HepG2 (cell line): ENCODE data around the gene GCDH. TPM values are rescaled to one million over a fixed set of nuclear protein-coding genes. Genes with fewer than 3 reads are reported as not detected.
"Not testable (repeated sequence)": the region's sequence is repeated elsewhere in the genome, so short reads cannot be mapped to it uniquely, and the experiment has no call there.

Source experiments
- ATAC-seq: fragments of 200-7000 bp; cut with Tn5 transposase; 3 replicates; pipeline ENCODE4 v1.9.1; 2020; ENCODE audit warnings: mild to moderate bottlenecking, moderate library complexity
- BruUV-seq: library from RNA; stranded (reverse); fragments of 400-500 nt; replicated peaks from 2 replicates; lab custom pipeline; 2021; lab: Mats Ljungman, UMichigan
- CTCF ChIA-PET: fragments of 300-600 bp; formaldehyde crosslinking; extraction: SDS; loops from one replicate; lab custom pipeline; 2021; ENCODE audit warnings: low total read pairs, inconsistent platforms, low intra/inter-chr PET ratio; lab: Yijun Ruan, JAX
- POLR2A ChIA-PET: fragments of 350-600 bp; sonication (Branson Sonifier 250); formaldehyde crosslinking; loops from one replicate; lab custom pipeline; 2020; ENCODE audit warnings: antibody characterized with exemption, inconsistent platforms; lab: Yijun Ruan, JAX
- DNase-seq: peaks from one replicate; pipeline ENCODE4 v3.0.0-alpha.2; 2015; ENCODE audit warnings: low spot score
- FAIRE-seq: peaks from 3 replicates; lab custom pipeline; 2011; peaks lifted over from hg19 to GRCh38; lab: Jason Lieb, UNC
- H2AFZ ChIP-seq: one replicate; pipeline ENCODE4 v1.6.1; 2011; ENCODE audit warnings: low read length, inconsistent platforms
- H3K27ac ChIP-seq: fragments of 300-600 bp; 3 replicates; pipeline ENCODE4 v1.8.0; 2011; ENCODE audit warnings: mixed run types, mild to moderate bottlenecking, mixed read lengths, low read length, inconsistent platforms; ENCODE audit not compliant: insufficient read depth; ENCODE audit errors: extremely low read length
- H3K27me3 ChIP-seq, 2 experiments: fragments of 200-600 bp in 1 of 2; 2 replicates in 1 of 2; 3 replicates in 1 of 2; pipeline versions ENCODE4 v1.6.0 to v1.8.0; 2011; ENCODE audit warnings: low read length in 2 of 2, mild to moderate bottlenecking in 2 of 2, moderate library complexity in 2 of 2, inconsistent platforms in 1 of 2; ENCODE audit not compliant: insufficient read depth in 2 of 2, control insufficient read depth in 1 of 2
- H3K36me3 ChIP-seq, 2 experiments: fragments of 200-600 bp in 1 of 2; replicated peaks in 1 of 2; 2 replicates in 1 of 2; 3 replicates in 1 of 2; pipeline versions ENCODE4 v1.5.1 to v1.8.0; 2011; ENCODE audit warnings: low read length in 2 of 2, inconsistent platforms in 1 of 2; ENCODE audit not compliant: insufficient read depth in 2 of 2, control insufficient read depth in 1 of 2
- H3K4me1 ChIP-seq: 2 replicates; pipeline ENCODE4 v1.5.1; 2012; ENCODE audit warnings: low read length, inconsistent platforms; ENCODE audit not compliant: insufficient read depth
- H3K4me2 ChIP-seq: 2 replicates; pipeline ENCODE4 v1.6.0; 2011; ENCODE audit warnings: low read depth, low read length, inconsistent platforms
- H3K4me3 ChIP-seq, 3 experiments: fragments of 200-600 bp in 1 of 3; sonication (generic), shearing (Covaris generic) in 1 of 3; replicated peaks in 1 of 3; 2 replicates each; pipeline ENCODE4 v1.5.1; 2011 to 2016; ENCODE audit warnings: low read length in 3 of 3, inconsistent platforms in 2 of 3, low read depth in 2 of 3, mild to moderate bottlenecking in 2 of 3, control low read depth in 1 of 3, mixed read lengths in 1 of 3; ENCODE audit not compliant: insufficient read depth in 1 of 3
- H3K79me2 ChIP-seq: one replicate; pipeline ENCODE4 v1.6.1; 2011; ENCODE audit warnings: low read length, inconsistent platforms; ENCODE audit not compliant: insufficient read depth
- H3K9ac ChIP-seq: 2 replicates; pipeline ENCODE4 v1.6.0; 2011; ENCODE audit warnings: mild to moderate bottlenecking, low read depth, low read length, inconsistent platforms; ENCODE audit not compliant: insufficient read depth
- H3K9me3 ChIP-seq: 2 replicates; pipeline ENCODE4 v1.5.1; 2012; ENCODE audit warnings: mild to moderate bottlenecking, low read length
- H4K20me1 ChIP-seq: 2 replicates; pipeline ENCODE4 v1.6.0; 2011; ENCODE audit warnings: inconsistent platforms, mild to moderate bottlenecking, low read length, moderate library complexity; ENCODE audit not compliant: insufficient read depth
- AGO2 ChIP-seq: fragments of 200-400 bp; formaldehyde crosslinking; optimal IDR thresholded peaks from 2 replicates; pipeline ENCODE3; 2017; ENCODE audit warnings: mild to moderate bottlenecking, low read depth, low read length, moderate library complexity
- MAFF ChIP-seq: IDR thresholded peaks from 2 replicates; pipeline ENCODE4 v1.6.1; 2011; ENCODE audit warnings: low read depth, low read length, improper control_type of control experiment
- MAFK ChIP-seq, 2 experiments: IDR thresholded peaks in 1 of 2; conservative IDR thresholded peaks in 1 of 2; 2 replicates each; pipeline ENCODE4 v1.6.1; 2011; ENCODE audit warnings: improper control_type of control experiment in 2 of 2, low read length in 2 of 2
- WGBS: methylation state at CpG from one replicate; pipeline ENCODE4 v1.1.6; 2017; ENCODE audit warnings: low lambda C conversion rate; 5-methylcytosine and 5-hydroxymethylcytosine counted together
- in situ Hi-C: cut with HindIII; loops from 2 replicates; pipeline ENCODE4 v1.10.0; 2017; ENCODE audit warnings: low pct_unique_long_range_greater_than_20kb; ENCODE audit not compliant: extremely low pct_ligation_motif_present
- intact Hi-C: fragments of 100-400 bp; cut with micrococcal nuclease; formaldehyde crosslinking; loops from one replicate; pipeline ENCODE4 v1.10.0; 2022; ENCODE audit not compliant: unreplicated experiment
- polyA plus RNA-seq, 8 experiments: library from polyadenylated mRNA; depleted of rRNA in 3 of 8; stranded (reverse) in 7 of 8; unstranded in 1 of 8; fragments of >200 nt; fragmentation: Illumina TruSeq in 4 of 8; extraction: Trizol in 4 of 8; gene quantifications; 2 replicates each; pipeline versions ENCODE4 v1.2.1 to v1.2.3, GENCODE V29; 2011 to 2016; ENCODE audit warnings: low read depth in 4 of 8, missing spikeins in 1 of 8, mixed read lengths in 1 of 8; ENCODE audit not compliant: insufficient read depth in 1 of 8
- total RNA-seq, 5 experiments: library from RNA; depleted of rRNA; stranded (reverse); fragments of >200 nt; fragmentation: Illumina TruSeq; extraction: Trizol; gene quantifications; 2 replicates each; pipeline ENCODE4 v1.2.3, GENCODE V29; 2016; ENCODE audit warnings: low read depth in 1 of 5
- TF ChIP-seq, protein P1 (sequence below): sonication (generic); formaldehyde crosslinking; IDR thresholded peaks from 2 replicates; pipeline ENCODE4 v1.9.0; 2021; ENCODE audit warnings: missing genetic modification reagents, mild to moderate bottlenecking, borderline replicate concordance

GCDH gene
- total and polyA plus RNA-seq, 2 of the 13 experiments (the other 11 are each of a cell fraction or from before 2014, with no cell fraction given): 15.1 to 38.0 TPM

- 0 out of 2 replicates have a peak, but pooled peaks have one; percentile 21 for TF ChIP-seq MAFF
- TF ChIP-seq MAFK (conservative IDR thresholded peaks at IDR 0.05 in 1 of 2, IDR thresholded peaks at IDR 0.05 in 1 of 2; ENCODE audit: low read length in 2 of 2): peak; percentile 42 to 66; a peak in 2 of 4 replicates
- TF ChIP-seq, all 625 proteins: peak for 2; not testable (repeated sequence) for 623
- H2AFZ ChIP-seq, CTCF ChIA-PET, FAIRE-seq, H3K36me3 ChIP-seq, in situ Hi-C loops, H3K9me3 ChIP-seq, intact Hi-C loops, H3K4me2 ChIP-seq, H3K9ac ChIP-seq, H4K20me1 ChIP-seq, H3K79me2 ChIP-seq, H3K27ac ChIP-seq, DNase-seq, H3K27me3 ChIP-seq, ATAC-seq, BruUV-seq, H3K4me3 ChIP-seq: not testable (repeated sequence)
- 94% methylated on average over 4 of the region's 4 CpGs for WGBS
- POLR2A ChIA-PET: interaction anchor here (4.2 kb wide), 1 partner anchor 17 kb away, joined by 40 read pairs; the partner anchor contains the start of gene FARSA
- peaks cover 30% of the 10 kb centered on the region for H3K4me1 ChIP-seq
These were observed 24.9 kb downstream of the GCDH start for GRCh38 chr19:12915860-12916259.

- Histone ChIP-seq H3K9me3 (no peaks in the 10 kb centered on the region), H3K4me2 (no peak overlapping the region), H3K27me3 (no peaks in the 10 kb centered on the region), H3K36me3 (peaks cover 8 to 10% of the 10 kb centered on the region in 2 experiments; a peak in 3 of 5 replicates), H3K27ac (no peak overlapping the region), H3K4me1 (peaks cover 12% of the 10 kb centered on the region), H2AFZ (no peak overlapping the region), H3K9ac (no peak overlapping the region), H4K20me1 (no peaks in the 10 kb centered on the region), H3K79me2 (no peaks in the 10 kb centered on the region), H3K4me3 (no peak overlapping the region)
- no peak for DNase-seq
- in situ Hi-C loops (no loop called here), intact Hi-C loops (no loop called here)
- no peak for FAIRE-seq
- WGBS: 89% methylated on average over 14 of the region's 14 CpGs
- CTCF ChIA-PET: no interaction called here
- BruUV-seq: no TSS peak
- ATAC-seq: peak; percentile 16; the same call in 1 of the 3 replicates
- POLR2A ChIA-PET: interaction anchor here (1.1 kb wide), 1 partner anchor 11 kb away, joined by 3 read pairs; no protein-coding TSS in a partner anchor
- TF ChIP-seq AGO2: peak; percentile 42
- TF ChIP-seq, protein P1, sequence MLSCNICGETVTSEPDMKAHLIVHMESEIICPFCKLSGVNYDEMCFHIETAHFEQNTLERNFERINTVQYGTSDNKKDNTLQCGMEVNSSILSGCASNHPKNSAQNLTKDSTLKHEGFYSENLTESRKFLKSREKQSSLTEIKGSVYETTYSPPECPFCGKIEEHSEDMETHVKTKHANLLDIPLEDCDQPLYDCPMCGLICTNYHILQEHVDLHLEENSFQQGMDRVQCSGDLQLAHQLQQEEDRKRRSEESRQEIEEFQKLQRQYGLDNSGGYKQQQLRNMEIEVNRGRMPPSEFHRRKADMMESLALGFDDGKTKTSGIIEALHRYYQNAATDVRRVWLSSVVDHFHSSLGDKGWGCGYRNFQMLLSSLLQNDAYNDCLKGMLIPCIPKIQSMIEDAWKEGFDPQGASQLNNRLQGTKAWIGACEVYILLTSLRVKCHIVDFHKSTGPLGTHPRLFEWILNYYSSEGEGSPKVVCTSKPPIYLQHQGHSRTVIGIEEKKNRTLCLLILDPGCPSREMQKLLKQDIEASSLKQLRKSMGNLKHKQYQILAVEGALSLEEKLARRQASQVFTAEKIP (CRISPR knock-in tag): no peak
These were observed 27.3 kb downstream of the GCDH start for GRCh38 chr19:12918253-12918652.
